Middle frontal gyrus (tissue), 1 donor: ENCODE data around the gene COL15A1.

Experiments used
- DNase-seq: peaks from one replicate; pipeline ENCODE4 v3.0.0-alpha.2; 2015; ENCODE audit warnings: low spot score; ENCODE audit errors: extremely low spot score

Gene COL15A1

DNA sequence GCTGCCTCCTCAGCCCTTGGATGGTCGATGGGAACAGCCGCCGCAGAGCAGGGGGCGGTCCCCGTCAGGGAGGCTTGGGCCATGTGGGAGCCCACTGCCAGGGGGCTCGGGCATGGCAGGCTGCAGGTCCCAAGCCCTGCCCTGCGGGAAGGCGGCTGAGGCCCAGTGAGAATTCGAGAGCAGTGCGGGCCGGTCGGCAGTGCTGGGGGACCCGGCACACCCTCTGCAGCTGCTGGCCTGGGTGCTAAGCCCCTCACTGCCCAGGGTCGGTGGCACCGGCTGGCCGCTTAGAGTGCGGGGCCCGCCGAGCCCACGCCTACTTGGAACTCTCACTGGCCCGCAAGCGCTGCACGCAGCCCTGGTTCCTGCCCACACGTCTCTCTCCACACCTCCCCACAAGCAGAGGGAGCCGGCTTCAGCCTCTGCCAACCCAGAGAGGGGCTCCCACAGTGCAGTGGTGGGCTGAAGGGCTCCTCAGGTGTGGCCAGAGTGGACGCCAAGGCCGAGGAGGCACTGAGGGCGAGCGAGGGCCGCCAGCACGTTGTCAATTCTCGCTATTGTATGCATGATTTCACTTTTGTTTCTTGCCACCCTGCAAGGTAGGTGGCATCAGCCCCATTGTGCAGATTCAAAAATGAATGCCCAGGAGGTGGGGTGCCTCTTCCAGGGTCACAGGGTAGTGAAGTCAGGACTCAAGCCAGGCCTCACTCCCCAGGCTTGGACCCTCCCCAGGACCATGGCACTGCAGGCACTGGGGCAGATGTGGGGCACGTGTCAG lies 48.6 kb downstream of the COL15A1 start:
- no peak for DNase-seq

DNA sequence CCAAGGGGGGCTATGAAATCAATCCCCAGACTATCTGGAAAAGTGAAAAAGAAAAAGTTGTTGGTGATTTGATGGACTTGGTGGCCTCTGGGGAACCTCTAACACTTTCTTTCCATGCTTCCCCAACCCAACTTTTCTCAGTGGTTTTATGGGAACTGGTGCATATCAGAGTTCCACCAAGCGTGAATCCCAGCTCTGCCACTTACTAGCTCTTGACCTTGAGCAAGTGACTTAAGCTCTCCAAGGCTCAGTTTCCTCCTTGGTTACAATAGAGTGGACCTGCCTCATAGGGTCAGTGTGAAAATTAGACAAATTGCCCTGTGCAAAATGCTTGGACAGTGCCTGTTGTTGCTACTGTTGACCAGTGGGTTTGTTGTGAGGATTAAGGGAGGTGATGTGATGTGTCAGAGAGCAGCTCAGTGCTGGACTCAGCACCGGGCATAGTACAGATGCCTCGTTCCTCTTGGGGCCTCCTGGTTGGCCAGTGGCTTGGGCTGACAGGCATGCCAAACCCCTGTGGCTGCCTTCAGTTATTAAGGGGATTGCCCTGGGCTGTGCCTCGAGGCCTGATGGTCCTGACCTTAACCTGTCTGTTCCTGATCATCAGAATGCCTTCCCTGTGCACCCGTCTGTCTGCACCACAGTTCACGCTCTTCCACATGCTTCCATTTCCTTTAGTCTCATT lies 49.3 kb downstream of the COL15A1 start:
- no peak for DNase-seq

DNA sequence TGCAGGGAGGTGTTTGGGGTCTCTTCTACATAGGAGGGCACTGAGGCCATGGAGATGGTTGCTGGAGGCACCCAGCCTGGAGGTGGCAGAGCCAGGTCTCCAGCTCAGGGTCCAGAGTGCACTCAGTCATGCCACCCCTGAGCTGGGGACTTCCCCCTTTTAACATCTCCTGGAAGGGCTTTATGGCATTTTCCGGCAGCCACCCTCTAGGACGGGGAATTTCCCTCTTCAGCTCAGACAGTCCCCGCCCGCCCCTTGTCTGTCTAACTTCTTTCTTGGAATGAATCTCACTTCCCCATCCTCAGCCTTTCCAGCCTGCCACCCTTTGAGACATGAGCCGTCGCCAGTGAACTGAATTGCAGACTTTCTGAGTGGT lies 49.9 kb downstream of the COL15A1 start:
- no peak for DNase-seq

DNA sequence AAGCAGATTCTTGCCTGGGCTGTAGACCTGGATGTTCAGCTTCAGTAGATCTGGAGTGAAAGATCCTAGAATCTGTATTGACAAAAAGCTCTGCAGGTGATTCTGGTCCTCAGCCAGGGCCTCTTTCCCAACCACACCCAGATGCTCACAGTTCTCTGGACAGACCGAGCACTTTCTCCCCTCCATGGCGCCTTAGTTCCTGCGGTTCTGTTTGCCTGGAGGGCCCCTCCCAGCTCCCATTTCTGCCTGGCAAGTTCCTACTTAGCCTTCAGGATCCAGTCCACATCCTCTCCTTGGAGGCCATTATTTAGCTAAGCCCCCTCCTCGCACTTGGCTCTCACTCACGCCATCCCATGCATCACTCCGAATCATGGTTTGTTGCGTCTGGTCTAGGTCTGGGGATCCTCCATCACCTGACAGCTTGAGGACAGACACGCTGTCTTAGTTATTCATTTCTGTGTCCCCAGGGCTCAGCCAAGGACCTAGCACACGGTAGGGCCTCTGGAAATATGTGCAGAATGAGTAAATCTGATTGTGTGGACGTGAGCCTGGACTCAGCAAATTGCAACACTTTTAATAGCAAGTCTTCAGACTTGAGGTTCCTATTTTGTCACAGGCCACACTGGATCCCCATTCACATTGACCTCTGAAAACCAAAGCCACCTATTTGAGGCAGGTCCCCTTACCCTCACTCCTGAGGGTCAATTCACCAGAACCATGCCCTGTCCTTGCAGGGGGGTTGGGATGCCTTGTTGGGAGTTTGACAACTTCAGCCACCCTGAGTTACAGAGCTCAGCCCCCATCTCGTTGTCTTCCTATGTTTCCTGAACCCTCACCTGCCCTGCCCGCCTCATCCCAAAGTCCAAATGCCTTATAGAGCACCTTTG lies 50.7 kb downstream of the COL15A1 start:
- DNase-seq = no peak

DNA sequence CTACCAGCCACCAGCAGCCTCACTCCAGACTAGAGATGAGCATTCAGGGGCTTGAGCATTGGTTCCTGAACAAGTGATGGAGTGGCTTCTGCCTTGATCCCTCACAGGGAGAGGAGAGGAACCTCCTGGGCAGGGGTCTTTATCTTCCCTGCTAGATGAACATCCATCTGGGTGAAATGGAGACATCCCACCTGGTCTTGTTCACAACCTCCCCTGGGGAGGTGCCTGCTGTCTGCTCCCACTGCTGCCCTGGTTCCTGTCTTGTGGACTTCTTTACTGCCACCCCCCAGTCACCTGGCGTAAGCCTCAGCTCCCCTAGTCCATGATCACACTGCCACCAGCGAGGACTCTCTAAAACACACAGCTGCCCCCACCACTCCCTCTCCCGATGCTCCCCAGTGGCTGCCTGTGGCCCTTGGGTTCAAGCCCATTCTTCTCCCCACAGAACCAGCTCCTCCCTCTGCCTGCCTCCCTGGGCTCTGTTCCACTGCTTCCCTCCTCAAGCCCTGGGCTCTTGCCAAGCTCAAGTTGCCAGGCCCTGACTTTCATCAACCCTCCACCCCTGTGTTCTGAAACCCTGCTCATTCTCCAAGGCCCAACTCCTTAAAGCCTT lies 51.5 kb downstream of the COL15A1 start:
- no peak for DNase-seq

DNA sequence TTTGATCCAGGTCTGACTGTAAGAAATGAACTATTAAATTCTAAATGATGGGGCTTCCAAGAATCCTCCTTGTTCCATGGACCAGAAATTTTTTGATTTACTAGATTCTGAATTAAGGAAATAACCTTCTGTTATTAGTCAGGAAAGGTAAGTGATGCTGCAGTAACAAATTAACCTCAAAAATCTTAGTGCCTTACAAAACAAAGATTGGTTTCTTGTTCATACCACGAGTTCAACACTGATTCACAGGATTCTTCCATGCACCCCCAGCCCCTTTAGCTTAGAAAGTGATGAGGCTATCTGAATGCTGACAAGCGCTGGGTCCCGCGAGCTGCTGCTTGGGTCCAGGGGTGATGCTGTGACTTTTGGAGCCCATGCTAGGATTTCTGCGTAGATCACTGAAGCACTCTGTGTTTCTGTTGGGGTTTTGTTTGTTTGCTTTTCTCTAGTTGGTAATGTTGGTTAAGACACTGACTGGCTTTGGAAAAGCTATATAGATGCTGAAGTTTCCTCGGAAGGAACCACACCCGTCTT lies 52.3 kb downstream of the COL15A1 start:
- no peak for DNase-seq

DNA sequence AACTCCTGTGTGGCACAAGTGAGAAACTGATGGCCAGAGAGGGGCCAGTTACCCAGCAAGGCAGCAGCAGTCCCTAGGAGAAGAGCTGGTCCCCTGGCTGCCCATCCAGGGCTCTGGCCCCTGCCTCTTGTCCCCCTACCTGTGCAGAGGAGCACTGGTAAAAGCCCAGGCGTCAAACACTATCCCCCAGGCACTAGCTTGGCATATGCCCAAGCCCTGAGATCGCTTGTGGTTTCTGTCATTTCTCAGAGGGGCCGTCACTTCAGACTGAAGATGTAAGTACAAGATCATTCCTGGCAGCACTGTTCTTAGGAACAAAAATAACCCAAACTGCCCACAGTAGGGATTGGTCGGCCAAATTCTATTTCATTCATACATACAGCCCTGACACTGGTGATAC lies 53.9 kb downstream of the COL15A1 start:
- no peak for DNase-seq

DNA sequence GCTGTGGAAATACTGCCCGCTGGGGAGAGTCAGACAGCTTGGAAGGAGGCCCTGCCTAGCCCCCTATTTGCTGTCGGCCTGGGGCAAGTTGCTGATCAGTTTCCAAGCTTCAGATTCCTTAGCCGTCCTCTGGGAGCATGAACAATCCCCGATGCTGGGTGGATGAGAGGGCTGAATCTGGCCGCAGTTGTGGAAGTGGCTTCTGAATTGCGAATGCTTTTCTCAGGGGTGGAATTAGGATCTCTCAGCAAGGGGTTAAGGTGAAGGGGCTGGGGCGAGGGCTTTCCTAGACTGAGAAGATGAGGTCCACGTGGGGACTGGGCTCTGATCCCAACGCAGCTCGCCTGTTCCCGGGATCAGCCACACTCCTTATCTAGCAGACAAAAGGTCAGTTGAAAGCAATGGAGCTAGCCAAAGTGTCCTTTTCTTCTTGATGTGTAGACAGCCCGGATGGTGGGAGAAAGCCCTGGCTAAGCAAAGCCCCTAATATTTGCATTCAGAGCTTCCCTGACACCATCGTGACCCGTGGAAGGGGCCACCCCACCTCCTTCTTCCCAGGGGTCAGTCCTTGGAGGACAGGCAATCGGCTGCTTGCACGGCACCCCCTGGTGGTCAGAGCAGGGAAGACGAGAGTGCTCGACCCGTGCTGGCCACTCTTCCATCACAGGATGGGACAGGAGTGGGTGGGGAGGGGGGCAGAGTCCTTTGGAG lies 54.9 kb downstream of the COL15A1 start:
- DNase-seq = no peak

DNA sequence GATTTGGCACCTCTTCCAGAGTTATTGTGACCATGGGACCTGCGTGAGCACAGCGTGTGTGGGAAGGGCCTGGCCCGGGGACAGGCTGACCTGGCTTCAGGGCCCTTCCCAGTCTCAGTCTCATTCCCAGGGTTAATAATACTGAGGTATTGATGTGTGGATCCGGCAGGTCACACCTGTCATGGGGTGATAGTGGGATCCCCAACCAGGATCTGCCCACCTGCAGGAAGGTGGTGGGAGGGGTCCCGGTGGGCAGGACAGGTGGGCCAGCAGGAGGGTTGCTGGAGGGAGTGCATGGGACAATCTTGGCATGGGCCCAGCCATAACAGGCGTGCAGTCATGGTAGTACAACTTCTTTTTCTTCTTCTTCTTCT lies 55.4 kb downstream of the COL15A1 start:
- DNase-seq = no peak

DNA sequence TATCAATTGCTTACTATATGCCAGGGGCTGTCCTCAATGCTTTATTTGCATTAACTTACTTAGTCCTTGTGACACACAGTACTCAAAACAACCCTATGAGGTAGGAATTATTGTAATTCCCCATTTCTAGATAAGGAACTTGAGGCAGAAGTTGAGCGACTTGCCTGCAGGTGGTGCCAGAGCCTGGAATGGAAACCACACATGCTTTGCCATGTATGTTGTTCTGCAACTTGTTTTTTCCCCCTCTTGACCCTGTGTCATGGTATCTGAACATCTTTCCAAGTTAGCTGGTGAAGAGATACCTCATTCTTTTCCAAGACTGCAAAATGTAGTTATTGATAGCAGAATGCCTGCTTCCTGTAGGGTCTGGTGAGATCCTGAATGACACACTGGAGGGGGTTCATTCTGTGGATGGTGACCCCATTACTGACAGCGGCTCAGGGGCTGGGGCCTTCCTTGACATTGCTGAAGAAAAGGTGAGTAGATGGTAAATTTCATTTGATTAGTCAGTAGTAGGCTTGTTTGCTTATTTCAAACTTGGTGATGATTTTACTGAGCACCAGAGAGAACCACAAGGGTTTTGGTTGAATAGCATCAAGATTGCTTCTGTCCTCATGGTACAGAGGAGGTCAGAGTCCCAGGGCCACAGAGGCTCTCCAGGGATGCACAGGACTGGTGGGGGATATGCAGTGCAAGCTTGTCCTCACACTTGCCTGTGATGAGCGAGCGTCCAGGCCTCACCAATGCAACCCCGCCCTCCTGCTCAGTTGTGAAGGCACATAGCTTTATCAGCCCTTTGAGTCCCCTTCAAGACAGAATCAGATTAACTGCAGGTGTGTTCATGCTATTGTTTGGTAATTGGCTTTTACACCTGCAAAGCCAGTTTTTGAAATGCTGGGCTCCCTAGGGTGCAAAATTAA lies 57.0 kb downstream of the COL15A1 start:
- DNase-seq = no peak

DNA sequence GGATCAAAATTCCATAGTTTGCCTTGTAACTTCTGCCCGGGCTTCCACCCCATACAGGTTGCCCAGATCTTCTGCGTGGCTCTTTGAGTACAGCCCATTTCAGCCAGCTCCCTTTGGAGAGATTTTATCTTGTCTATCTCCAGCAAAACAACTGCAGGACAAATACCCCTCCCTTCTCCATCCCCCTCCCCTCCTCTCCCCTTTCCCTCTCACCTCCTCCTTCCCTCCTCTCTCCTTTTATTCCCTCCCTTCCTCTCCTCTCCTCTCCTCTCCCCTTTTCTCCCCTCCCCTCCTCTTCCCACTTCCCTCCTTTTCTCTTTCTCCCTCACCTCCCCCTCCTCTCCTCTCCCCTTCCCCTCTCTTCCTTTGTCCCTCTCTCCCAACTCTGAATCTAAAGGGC lies 58.2 kb downstream of the COL15A1 start:
- no peak for DNase-seq

DNA sequence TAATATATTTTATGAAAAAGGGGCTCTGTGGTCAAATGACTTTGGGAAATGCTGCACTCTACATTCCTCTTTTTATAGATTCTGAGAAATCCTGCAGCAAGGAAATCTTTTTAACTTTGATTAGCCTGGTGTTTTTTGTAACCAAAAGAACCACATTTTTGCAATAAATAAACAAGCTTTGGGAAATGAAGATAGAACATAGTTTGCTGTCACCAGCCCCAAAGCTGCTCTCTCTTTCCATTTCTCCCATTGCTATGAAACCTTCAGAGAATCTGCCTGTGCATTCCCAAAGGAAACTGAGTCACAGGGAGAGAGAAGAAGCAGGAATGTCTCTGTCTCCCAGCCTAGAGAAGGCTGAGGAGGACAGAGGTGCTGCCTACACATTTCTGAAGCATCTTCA lies 59.0 kb downstream of the COL15A1 start:
- DNase-seq = no peak

DNA sequence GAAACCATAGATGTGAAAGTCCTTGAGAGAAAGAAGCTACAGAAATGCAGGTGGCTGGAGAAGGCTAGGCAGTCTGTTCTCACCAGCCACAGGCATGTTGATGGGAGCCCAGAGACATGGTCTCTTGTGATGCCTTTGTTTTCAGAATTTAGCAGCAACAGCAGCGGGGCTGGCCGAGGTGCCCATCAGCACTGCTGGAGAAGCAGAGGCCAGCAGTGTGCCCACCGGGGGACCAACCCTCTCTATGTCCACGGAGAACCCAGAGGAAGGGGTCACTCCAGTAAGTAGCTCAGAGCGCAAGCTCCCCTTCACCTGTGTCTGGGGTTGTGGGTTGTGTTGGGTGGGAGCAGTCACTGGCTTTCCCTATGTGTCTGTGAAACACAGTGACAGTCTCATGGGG lies 59.6 kb downstream of the COL15A1 start:
- DNase-seq = no peak

DNA sequence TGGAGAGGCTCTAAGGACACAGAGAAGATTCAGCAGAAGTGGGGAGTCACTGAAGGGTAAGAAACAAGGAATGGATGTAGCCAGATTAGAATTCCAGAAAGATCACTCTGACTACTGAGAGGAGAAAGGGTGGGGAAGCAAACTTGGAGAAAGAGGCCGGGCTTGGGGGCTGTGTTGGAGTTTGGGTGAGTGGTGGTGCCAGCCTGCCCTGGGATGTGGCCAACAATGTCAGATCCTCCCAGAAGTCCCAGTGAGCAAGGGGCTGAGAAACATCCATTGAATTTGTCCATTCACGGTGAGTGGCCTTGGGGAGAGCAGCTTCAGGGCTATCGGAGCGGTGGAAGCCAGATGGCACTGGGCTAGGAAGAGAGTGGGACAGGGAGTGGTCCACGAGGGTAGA lies 60.4 kb downstream of the COL15A1 start:
- DNase-seq = no peak

DNA sequence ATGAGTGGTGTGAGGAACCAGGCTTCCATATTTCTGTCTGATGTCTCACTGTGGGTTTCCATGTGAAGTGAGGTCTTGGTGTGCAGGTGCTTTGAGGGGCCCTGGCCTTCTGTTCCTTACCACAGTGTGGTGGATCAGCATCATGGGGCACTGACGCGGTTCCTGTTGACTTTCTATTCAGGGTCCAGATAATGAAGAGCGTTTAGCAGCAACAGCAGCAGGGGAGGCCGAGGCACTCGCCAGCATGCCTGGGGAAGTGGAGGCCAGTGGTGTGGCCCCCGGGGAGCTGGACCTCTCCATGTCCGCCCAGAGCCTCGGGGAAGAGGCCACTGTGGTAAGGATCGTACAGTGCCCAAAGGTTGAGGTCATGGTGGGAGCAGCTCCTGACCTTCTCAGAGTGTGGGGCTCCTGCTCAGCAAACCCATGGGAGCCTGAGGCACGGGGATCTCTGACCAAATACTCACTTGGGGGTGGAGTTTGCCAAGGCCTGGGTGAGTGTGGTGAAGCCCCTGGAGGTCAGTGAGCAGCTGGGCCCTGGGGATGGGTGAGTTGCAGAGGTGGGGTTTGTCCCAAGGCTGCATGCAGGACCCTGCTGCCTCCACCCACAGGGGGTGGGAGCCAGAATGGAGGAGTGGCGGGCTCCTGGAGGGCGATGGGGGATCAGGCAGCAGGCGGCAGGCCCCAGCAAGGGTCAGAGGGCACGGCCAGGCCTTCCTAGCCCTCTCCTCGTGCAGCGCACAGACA lies 61.2 kb downstream of the COL15A1 start:
- no peak for DNase-seq

DNA sequence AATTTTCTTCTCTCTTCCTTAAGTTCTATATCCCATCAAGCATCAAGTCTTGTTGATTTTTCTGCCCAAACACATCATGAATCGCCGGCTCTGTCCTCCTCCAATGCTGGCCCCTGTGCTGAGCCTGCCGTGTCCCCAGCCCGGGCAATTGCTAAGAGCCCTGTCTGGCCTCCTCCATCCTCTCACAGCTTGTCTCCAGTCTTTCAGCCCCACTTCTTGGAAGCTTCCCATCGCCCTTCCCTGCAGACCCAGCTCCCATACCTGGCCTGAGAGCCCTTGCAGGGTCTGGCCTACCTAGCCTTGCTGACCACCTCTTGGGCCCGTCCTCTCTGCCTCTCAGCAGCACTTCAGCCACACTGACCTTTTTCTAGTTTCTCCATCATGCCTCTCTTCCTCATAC lies 61.9 kb downstream of the COL15A1 start:
- DNase-seq = no peak

DNA sequence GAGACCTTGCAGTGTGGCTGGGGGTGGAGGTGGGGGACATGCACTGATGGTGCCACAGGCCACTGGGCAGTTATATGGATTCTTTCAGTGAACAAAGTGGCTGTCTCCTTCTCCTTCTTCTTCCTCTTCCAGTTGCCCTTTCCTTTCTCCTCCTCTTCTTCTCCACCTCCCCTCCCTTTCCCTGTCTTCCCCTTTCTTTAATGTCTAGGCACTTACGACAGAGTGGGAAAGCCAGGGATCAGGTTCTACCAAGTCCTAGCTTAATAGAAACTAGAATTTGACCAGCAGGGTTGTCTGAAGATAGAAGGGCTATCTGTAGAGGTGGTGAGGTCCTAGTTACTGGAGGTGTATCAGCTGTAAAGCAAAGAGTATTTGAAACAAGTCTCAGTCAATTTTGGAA lies 62.8 kb downstream of the COL15A1 start:
- no peak for DNase-seq

DNA sequence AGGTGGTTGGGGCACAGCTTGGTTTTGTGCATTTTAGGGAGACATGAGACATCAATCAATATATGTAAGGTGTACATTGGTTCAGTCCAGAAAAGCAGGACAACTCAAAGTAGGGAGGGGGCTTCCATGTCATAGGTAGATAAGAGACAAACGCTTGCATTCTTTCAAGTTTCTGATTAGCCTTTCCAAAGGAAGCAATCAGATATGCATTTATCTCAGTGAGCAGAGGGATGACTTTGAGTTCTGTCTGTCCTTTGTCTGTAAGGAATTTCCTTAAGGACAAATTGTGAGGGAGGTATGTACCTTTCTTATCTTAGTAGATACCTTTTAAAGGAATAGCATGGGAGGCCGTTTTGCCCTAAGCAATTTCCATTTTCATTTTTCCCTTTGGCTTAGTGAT lies 63.3 kb downstream of the COL15A1 start:
- DNase-seq = no peak

DNA sequence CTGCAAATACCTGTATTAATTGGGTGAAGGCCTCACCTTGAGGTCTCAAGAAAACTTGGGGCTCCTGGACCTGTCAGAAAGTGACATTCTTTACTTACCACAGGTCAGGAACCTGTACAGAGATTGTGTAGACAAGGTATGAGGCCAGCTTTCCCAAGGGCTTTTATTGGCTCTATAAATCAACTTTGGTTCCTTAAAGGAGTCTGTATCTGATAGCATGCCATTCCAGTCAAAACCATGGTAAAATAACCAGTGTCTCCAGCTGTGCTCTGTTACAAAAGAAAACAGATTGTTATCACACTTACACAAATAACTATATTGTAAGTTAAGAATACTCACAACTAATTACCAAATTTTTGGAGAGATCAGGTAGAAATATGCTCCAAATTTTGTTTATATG lies 64.5 kb downstream of the COL15A1 start:
- DNase-seq = no peak
